GM23338 (cell line): ENCODE data around the gene CDK5. TPM values are rescaled to one million over a fixed set of nuclear protein-coding genes. Genes with fewer than 3 reads are reported as not detected.

Experiments
- ATAC-seq: fragments of 200-7000 bp; cut with Tn5 transposase; 3 replicates; pipeline ENCODE4 v1.9.1; 2020
- DNase-seq: peaks from one replicate; pipeline ENCODE4 v3.0.0-alpha.2; 2015; ENCODE audit warnings: low spot score
- H2AFZ ChIP-seq: fragments of 200-600 bp; sonication (generic); 2 replicates; pipeline ENCODE4 v1.8.0; 2016; ENCODE audit warnings: antibody characterized with exemption, mild to moderate bottlenecking, moderate library complexity
- H3F3A ChIP-seq: fragments of 200-600 bp; sonication (generic); replicated peaks from 2 replicates; pipeline ENCODE4 v1.8.0; 2017; ENCODE audit warnings: antibody characterized with exemption, mixed run types, low read depth
- H3K27ac ChIP-seq: fragments of 200-600 bp; sonication (generic); 2 replicates; pipeline ENCODE4 v1.6.1; 2016; ENCODE audit warnings: low read depth
- H3K27me3 ChIP-seq: fragments of 200-600 bp; sonication (generic); 2 replicates; pipeline ENCODE4 v1.8.0; 2016; ENCODE audit warnings: mild to moderate bottlenecking, mixed run types, moderate library complexity; ENCODE audit not compliant: insufficient read depth
- H3K36me3 ChIP-seq: fragments of 200-600 bp; sonication (generic); 2 replicates; pipeline ENCODE4 v1.8.0; 2016; ENCODE audit warnings: mild to moderate bottlenecking; ENCODE audit not compliant: insufficient read depth
- H3K4me1 ChIP-seq: fragments of 200-600 bp; sonication (generic); 2 replicates; pipeline ENCODE4 v1.8.0; 2016; ENCODE audit warnings: mild to moderate bottlenecking, moderate library complexity; ENCODE audit not compliant: insufficient read depth
- H3K4me2 ChIP-seq: fragments of 200-600 bp; sonication (generic); 2 replicates; pipeline ENCODE4 v1.7.1; 2017; ENCODE audit warnings: mixed run types
- H3K4me3 ChIP-seq: fragments of 200-600 bp; sonication (generic); 2 replicates; pipeline ENCODE4 v1.6.1; 2016; ENCODE audit warnings: mixed run types
- H3K79me2 ChIP-seq: fragments of 200-600 bp; sonication (generic); replicated peaks from 2 replicates; pipeline ENCODE4 v1.8.0; 2017; ENCODE audit warnings: mild to moderate bottlenecking; ENCODE audit not compliant: insufficient read depth
- H3K9me2 ChIP-seq: fragments of 200-600 bp; sonication (generic); 2 replicates; pipeline ENCODE4 v1.8.0; 2017; ENCODE audit not compliant: insufficient read depth
- H4K20me1 ChIP-seq: fragments of 200-600 bp; sonication (generic); replicated peaks from 2 replicates; pipeline ENCODE4 v1.8.0; 2017; ENCODE audit warnings: mild to moderate bottlenecking; ENCODE audit not compliant: insufficient read depth
- H3K27ac Mint-ChIP-seq: 2 replicates; pipeline ENCODE4 v1.8.0; 2020; ENCODE audit warnings: inconsistent platforms, mild to moderate bottlenecking, moderate library complexity, mixed read lengths
- H3K27me3 Mint-ChIP-seq: 3 replicates; pipeline ENCODE4 v1.8.0; 2022; ENCODE audit warnings: low read depth, mild to moderate bottlenecking, moderate library complexity, mixed read lengths, inconsistent platforms; ENCODE audit not compliant: insufficient read depth, poor library complexity
- H3K36me3 Mint-ChIP-seq: 3 replicates; pipeline ENCODE4 v1.8.0; 2021; ENCODE audit warnings: low read depth, mild to moderate bottlenecking, inconsistent platforms, moderate library complexity, mixed read lengths
- H3K4me1 Mint-ChIP-seq: 3 replicates; pipeline ENCODE4 v1.8.0; 2020; ENCODE audit warnings: mild to moderate bottlenecking, inconsistent platforms, mixed read lengths
- H3K4me3 Mint-ChIP-seq: 3 replicates; pipeline ENCODE4 v1.8.0; 2021; ENCODE audit warnings: moderate library complexity, mild to moderate bottlenecking, inconsistent platforms, mixed read lengths
- H3K9me3 Mint-ChIP-seq: 3 replicates; pipeline ENCODE4 v1.8.0; 2020; ENCODE audit warnings: moderate library complexity, mild to moderate bottlenecking, inconsistent platforms, mixed read lengths
- CREB1 ChIP-seq: fragments of 250-450 bp; sonication (Bioruptor Pico); IDR thresholded peaks from 2 replicates; pipeline ENCODE4 v1.5.0; 2020; ENCODE audit warnings: low read depth, mild to moderate bottlenecking, moderate library complexity
- CTCF ChIP-seq, 2 experiments: fragments of 200-600 bp in 1 of 2; sonication (generic) in 1 of 2; conservative IDR thresholded peaks; 2 replicates each; pipeline versions ENCODE4 v1.5.1 to v1.6.1; 2016 to 2017; ENCODE audit warnings: antibody characterized with exemption in 2 of 2, low read depth in 2 of 2, mild to moderate bottlenecking in 2 of 2, moderate library complexity in 1 of 2
- EZH2phosphoT487 ChIP-seq: fragments of 200-600 bp; sonication (generic); IDR thresholded peaks from one replicate; pipeline ENCODE4 v1.8.1; 2018; ENCODE audit warnings: antibody characterized with exemption; ENCODE audit not compliant: unreplicated experiment
- REST ChIP-seq: IDR thresholded peaks from one replicate; pipeline ENCODE4 v1.6.1; 2018; ENCODE audit warnings: antibody characterized with exemption; ENCODE audit not compliant: unreplicated experiment
- STAT1 ChIP-seq: IDR thresholded peaks from one replicate; pipeline ENCODE4 v1.6.1; 2016; ENCODE audit warnings: antibody characterized with exemption; ENCODE audit not compliant: unreplicated experiment
- ZNF114 ChIP-seq: fragments of 250-450 bp; sonication (Bioruptor Pico); IDR thresholded peaks from 2 replicates; pipeline ENCODE4 v1.5.0; 2020; ENCODE audit warnings: mild to moderate bottlenecking, moderate library complexity
- ZNF331 ChIP-seq: fragments of 250-450 bp; sonication (Bioruptor Pico); IDR thresholded peaks from 2 replicates; pipeline ENCODE4 v1.5.0; 2020; ENCODE audit warnings: low read depth, mild to moderate bottlenecking, moderate library complexity
- polyA plus RNA-seq: library from polyadenylated mRNA; unstranded; fragments of >200 nt; fragmentation: Nextera tagmentation; extraction: Ambion mirVana; gene quantifications from 2 replicates; pipeline ENCODE4 v1.2.1, GENCODE V29; 2016
- total RNA-seq: library from RNA; depleted of rRNA; stranded (reverse); fragments of >200 nt; shearing (Covaris generic); gene quantifications from 2 replicates; pipeline ENCODE4 v1.2.3, GENCODE V29; 2014

Gene CDK5
- total and polyA plus RNA-seq, 2 experiments from 2014 or later, result 19.8 to 27.1 TPM

DNA sequence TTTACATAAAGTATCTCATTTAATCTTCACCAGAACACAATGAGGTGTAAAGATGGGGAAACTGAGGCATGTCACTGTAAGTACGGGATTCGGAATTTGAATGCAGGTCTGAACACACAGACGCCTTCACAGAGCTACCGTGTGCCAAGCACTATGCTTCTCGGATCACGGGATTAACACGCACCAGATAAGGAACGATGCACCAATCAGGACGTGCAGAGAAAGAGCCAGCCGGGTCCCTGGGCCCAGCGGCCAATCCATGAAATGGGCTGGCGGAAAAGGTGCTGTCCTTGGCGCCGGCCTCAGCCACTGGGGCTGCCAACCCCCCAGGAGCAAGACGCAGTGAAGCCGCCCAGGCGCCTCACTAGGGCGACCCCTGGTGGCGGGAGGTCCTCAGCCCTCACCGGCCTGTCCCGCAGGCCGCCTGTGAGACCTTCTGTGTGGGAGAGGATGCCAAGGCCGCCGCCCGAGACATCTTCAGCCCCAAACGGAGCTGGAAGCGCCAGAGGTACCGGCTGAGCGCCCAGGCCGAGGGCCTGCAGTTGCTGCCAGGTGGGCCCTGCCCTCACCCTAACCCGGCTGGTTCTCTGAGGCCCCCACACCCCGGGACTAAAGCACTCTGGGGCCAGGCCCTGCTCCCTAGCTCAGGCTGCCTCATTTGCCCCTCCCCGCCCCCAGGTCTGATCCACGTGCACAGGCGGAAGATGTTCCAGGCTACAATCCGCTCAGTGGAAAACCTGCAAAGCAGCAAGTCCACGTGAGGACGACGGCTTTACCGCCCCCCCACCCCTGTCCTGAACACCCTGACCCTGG is 49.0 kb downstream of the CDK5 start (continued):
- TF ChIP-seq REST, result no peak
- no peak for TF ChIP-seq EZH2phosphoT487

DNA sequence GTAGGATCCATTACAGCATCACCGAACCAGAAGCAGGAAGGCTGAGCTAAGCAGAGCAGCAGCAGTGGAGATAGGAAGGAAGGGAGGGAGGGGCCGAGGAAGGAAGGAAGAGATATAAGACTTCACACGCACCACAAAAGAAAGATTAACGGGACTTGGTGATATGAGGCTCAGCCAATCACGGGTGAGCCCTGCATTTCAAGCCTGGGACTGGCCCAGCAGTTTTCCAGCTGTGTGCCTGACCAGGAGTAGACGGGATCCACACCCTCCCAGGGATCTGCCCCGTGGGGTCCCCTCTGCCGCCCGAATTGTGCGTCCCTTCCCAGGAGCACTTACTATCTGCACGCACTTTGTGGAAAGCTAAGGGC is 49.6 kb downstream of the CDK5 start:
- Mint-ChIP-seq H3K36me3 (no peaks in the 10 kb centered on the region; the same call in 2 of the 3 replicates), H3K27ac (no peak overlapping the region), H3K4me3 (peak overlapping the region; percentile 60), H3K9me3 (no peaks in the 10 kb centered on the region), H3K4me1 (peaks cover 35% of the 10 kb centered on the region), H3K27me3 (peaks cover 14% of the 10 kb centered on the region)
- H2AFZ ChIP-seq, result peak overlapping the region; percentile 69
- DNase-seq (no peak), ATAC-seq (no peak)
- no peaks in the 10 kb centered on the region for H3K79me2 ChIP-seq
- H3K4me1 ChIP-seq, result peaks cover 20% of the 10 kb centered on the region; the same call in 1 of the 2 replicates
- H3K4me2 ChIP-seq, result peak overlapping the region; percentile 46; the same call in 1 of the 2 replicates
- no peaks in the 10 kb centered on the region for H3K9me2 ChIP-seq
- H3K27me3 ChIP-seq, result peaks cover 11% of the 10 kb centered on the region
- H3K36me3 ChIP-seq, result no peaks in the 10 kb centered on the region
- 0 out of 2 replicates have a peak, but pooled peaks cover 4% of the 10 kb centered on the region for H3F3A ChIP-seq
- no peak overlapping the region for H3K27ac ChIP-seq
- no peaks in the 10 kb centered on the region for H4K20me1 ChIP-seq
- no peak overlapping the region; the same call in 1 of the 2 replicates for H3K4me3 ChIP-seq
- TF ChIP-seq EZH2phosphoT487 (no peak), ZNF331 (CRISPR knock-in tag) (no peak), STAT1 (no peak), ZNF114 (no peak), CTCF (conservative IDR thresholded peaks at IDR 0.05; ENCODE audit: low read depth in 2 of 2) (no peak), REST (no peak), CREB1 (CRISPR knock-in tag) (no peak)
